Smooth muscle cell of the brain vasculature (primary cell): Measurements from ENCODE around the gene UBE2E2.

ENCODE experiments used
- DNase-seq: peaks from one replicate; pipeline ENCODE4 v3.0.0-alpha.2; 2012; ENCODE audit warnings: low read depth, low spot score

The UBE2E2 gene

GRCh38 chr3:23193831-23194230 lies 9.3 kb upstream of the UBE2E2 start:
- no peak for DNase-seq

- DNase-seq: no peak
Observed at GRCh38 chr3:23198801-23199200, 4.3 kb upstream of the UBE2E2 start.

GRCh38 chr3:23199649-23200048 lies 3.5 kb upstream of the UBE2E2 start:
- DNase-seq: no peak

GRCh38 chr3:23201154-23201838 lies 1.8 kb upstream of the UBE2E2 start:
- DNase-seq: no peak

- no peak for DNase-seq
Observed at GRCh38 chr3:23202203-23202920, 765 bp upstream of the UBE2E2 start.

GRCh38 chr3:23203708-23204330 lies 692 bp downstream of the UBE2E2 start:
- DNase-seq: no peak

GRCh38 chr3:23206366-23206765 lies 3.2 kb downstream of the UBE2E2 start:
- no peak for DNase-seq

- no peak for DNase-seq
Observed at GRCh38 chr3:23209103-23209502, 6.0 kb downstream of the UBE2E2 start.

- no peak for DNase-seq
Observed at GRCh38 chr3:23209747-23210487, 6.8 kb downstream of the UBE2E2 start.

- DNase-seq: no peak
Observed at GRCh38 chr3:23213813-23214212, 10.7 kb downstream of the UBE2E2 start.

GRCh38 chr3:23217872-23218554 lies 14.9 kb downstream of the UBE2E2 start:
- no peak for DNase-seq

- no peak for DNase-seq
Observed at GRCh38 chr3:23219117-23219516, 16.0 kb downstream of the UBE2E2 start.

- no peak for DNase-seq
Observed at GRCh38 chr3:23219552-23219951, 16.4 kb downstream of the UBE2E2 start.

- DNase-seq: no peak
Observed at GRCh38 chr3:23221136-23221535, 18.0 kb downstream of the UBE2E2 start.

- DNase-seq: no peak
Observed at GRCh38 chr3:23232016-23232415, 28.9 kb downstream of the UBE2E2 start.

- no peak for DNase-seq
Observed at GRCh38 chr3:23232854-23233253, 29.7 kb downstream of the UBE2E2 start.

GRCh38 chr3:23235264-23235663 lies 32.1 kb downstream of the UBE2E2 start:
- DNase-seq: no peak

GRCh38 chr3:23236890-23237289 lies 33.8 kb downstream of the UBE2E2 start:
- DNase-seq: no peak

- no peak for DNase-seq
Observed at GRCh38 chr3:23238156-23238555, 35.0 kb downstream of the UBE2E2 start.

- no peak for DNase-seq
Observed at GRCh38 chr3:23238578-23238977, 35.5 kb downstream of the UBE2E2 start.

GRCh38 chr3:23239211-23240068 lies 36.3 kb downstream of the UBE2E2 start:
- DNase-seq: no peak
